Adipose tissue (tissue), 3 donors: Measurements from ENCODE around the gene JAK2. TPM values are rescaled to one million over a fixed set of nuclear protein-coding genes. Genes with fewer than 3 reads are reported as not detected.

Source experiments
- H3K27ac ChIP-seq: one replicate; pipeline ENCODE4 v1.5.1; 2013; ENCODE audit warnings: low read depth, low read length
- WGBS, 3 donors: extraction: QIAGEN DNeasy Blood & Tissue Kit; methylation state at CpG; one replicate each; pipeline ENCODE4 v1.1.7; 2013; 5-methylcytosine and 5-hydroxymethylcytosine counted together
- polyA plus RNA-seq, 3 donors: library from polyadenylated mRNA; stranded (reverse); fragments of 200-250 nt; gene quantifications; one replicate each; pipeline ENCODE4 v1.2.3, GENCODE V29; 2013
- donor health status: healthy with polysubstance abuse.
- donor health status: Bipolar disorder and iron deficiency.
- donor health status: healthy.

JAK2 gene
- polyA plus RNA-seq, 3 donors = 1.9 to 13.7 (median 7.6) TPM

DNA sequence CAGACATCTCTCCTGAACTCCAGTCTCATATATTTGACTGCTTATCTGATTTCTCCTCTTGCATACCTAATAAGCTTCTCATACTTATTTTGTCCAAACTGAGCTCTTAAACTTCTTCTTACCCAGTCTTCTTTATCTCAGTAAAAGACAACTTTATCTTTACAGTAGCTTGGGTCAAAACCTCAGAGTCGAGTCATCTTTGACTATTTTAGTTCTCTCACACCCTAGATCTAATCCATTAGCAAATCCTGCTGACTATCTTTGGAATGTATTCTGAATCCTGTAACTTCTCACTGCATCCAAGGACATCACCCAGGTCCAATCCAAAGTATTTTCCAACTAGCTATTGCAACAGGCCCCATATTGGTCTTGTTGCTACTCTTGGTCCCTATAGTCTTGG, 11.8 kb upstream of the JAK2 start:
- no peak overlapping the region for H3K27ac ChIP-seq
- WGBS, 3 donors = 55 to 69% (median 67%) methylated on average over 1 of the region's 1 CpG

DNA sequence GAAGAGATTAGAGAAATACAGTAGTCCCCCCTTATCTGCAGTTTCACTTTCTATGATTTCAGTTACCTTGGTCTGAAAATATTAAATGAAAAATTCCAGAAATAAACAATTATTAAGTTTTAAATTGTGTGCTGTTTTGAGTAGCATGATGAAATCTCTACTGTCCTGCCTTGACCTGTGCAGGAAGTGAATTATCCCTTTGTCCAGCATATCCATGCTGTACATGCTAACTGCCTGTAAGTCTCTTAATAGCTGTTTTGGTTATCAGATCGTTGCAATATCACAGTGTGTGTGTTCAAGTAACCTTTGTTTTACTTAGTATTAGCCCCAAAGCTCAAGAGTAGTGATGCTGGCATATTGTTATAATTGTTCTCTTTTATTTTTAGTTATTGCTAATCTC, 11.2 kb upstream of the JAK2 start:
- H3K27ac ChIP-seq = no peak overlapping the region
- 32 to 60% (median 44%) methylated on average over 1 of the region's 1 CpG for WGBS, 3 donors

DNA sequence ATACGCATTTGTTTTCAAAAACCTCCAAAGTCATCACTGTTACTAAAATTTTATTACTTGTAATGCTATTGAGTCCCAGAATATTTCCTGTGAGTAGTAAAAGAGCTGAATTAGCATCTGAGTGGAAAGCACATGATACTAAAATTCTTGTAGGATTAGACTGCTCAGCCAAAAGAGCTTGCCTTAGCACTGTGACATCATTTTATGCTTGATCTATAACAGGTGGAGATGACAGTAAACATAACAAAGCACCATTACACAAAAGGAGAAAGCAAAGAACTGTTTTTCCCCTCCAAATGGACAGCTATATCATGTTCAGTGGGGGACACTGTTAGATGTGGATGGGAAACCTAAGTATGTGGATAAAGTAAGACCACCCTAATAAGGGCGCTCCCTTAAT, 5.8 kb upstream of the JAK2 start:
- no peak overlapping the region for H3K27ac ChIP-seq
- WGBS, 3 donors = 83 to 84% (median 84%) methylated on average over 2 of the region's 2 CpGs

DNA sequence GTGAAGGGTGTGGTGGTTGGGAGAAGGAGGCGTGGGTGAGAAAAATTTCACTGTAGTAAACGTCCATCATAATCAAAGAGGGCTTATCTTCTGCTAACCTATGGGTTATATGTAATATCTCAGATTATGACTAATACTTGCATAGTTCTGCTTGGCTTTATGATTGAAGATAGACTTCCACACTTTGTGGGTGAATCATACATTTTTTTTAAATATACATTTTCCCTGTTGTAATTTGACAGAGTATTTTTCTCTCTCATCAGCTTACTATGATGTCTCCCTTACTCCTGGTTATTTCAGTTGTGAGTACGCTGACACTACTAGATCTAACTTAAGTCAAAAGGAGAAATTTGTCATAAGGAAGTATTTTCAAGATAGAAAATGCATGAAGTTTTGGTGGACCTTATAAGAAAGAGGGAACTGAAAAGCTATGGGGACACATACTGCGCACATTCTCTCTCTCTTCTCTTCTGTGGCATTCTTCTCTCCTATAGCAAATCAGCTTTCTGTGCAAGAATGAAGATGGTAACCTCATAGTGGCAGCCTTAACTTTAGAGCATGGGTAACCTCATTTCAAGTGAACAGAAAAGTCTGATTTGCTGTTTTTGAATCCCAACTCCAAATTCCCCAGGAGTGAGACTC, 4.9 kb upstream of the JAK2 start:
- H3K27ac ChIP-seq = no peak overlapping the region
- 74 to 86% (median 80%) methylated on average over 4 of the region's 4 CpGs for WGBS, 3 donors

DNA sequence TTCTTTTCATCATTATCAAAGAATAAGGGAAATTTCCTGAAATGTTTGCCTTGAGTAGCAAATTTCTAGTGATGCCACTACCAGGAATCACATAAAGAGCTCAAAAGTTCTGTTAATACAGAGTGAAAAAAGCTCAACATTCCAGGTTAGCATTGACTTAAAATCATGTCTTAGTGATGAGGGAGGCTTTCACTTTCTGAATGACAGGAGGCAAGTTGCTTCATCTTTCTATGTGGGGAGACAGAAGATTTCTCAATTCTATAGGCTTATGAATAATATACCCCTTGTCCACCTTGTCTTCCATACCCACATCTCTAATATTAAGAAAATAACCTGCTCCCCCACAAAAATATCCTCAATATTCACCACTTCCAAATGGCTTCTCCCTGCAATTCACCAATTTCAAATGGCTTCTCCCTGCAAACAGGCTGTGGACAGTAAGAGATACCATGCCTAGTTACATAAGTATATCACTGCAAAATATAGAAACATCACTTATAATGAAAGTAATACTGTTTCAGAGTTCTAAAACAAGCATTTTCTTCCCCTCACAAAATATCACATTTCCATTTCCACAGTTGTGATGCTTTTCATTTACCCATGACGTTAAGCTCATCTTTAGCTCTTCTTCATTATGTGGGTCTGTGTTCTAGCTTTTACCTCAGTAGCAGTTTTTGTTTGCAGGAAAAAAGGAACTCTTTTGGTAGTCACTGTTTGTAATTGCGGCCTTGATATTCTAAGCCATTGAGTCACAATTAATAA, 2.2 kb upstream of the JAK2 start:
- 83 to 93% (median 84%) methylated on average over 2 of the region's 2 CpGs for WGBS, 3 donors
- no peak overlapping the region for H3K27ac ChIP-seq

DNA sequence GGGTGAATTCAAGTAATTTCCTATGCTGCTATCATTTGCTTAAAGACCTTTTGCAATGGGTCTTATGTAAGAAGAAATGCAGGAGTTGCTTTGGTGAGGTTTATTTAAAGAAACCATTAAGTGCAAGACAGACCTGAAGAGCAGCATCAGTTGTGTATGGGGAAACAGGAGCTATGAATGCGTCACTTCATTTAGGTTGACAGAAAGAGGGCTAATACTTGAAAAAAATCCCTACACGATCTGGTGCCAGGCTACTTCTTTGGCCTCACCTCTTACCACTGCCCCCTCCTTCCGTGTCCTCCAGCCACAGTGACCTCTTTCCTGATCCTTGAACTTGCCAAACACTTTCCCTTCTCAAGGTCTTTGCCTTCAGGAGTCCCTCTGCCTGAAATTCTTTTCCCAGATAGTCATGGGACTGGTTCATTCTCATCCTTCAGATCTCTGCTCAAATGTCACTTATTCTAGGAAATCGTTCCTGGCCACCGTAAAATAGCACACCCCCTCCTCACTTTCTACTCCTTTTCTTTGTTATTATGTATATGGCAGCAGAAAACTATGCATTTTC, 1.4 kb upstream of the JAK2 start:
- WGBS, 3 donors = 36 to 42% (median 41%) methylated on average over 5 of the region's 5 CpGs
- H3K27ac ChIP-seq = no peak overlapping the region

DNA sequence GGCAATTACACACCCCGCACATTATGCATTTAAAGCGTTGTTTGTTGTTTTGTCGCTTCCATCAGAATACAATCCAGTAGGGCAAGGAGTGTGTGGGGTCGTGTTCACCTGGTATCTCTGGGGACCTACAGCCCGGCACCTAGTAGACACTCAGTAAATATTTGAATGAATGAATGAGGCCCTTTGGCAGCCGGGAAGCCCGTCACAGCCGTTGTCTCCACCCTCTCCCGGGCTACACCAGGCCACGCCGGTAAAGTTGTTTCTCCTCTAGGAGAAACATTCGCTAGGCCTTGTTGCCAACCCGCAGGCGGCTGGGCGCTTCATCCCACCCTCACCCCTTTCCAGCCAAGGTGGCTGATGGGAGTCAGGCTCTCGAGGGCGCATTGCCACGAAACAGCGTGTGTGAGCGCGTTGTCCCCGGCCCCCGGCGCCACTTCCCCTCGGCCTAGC, 876 bp upstream of the JAK2 start:
- H3K27ac ChIP-seq = peak overlapping the region; percentile 63
- whole genome bisulfite sequencing, 3 donors = 7 to 8% (median 7%) methylated on average over 25 of the region's 25 CpGs

DNA sequence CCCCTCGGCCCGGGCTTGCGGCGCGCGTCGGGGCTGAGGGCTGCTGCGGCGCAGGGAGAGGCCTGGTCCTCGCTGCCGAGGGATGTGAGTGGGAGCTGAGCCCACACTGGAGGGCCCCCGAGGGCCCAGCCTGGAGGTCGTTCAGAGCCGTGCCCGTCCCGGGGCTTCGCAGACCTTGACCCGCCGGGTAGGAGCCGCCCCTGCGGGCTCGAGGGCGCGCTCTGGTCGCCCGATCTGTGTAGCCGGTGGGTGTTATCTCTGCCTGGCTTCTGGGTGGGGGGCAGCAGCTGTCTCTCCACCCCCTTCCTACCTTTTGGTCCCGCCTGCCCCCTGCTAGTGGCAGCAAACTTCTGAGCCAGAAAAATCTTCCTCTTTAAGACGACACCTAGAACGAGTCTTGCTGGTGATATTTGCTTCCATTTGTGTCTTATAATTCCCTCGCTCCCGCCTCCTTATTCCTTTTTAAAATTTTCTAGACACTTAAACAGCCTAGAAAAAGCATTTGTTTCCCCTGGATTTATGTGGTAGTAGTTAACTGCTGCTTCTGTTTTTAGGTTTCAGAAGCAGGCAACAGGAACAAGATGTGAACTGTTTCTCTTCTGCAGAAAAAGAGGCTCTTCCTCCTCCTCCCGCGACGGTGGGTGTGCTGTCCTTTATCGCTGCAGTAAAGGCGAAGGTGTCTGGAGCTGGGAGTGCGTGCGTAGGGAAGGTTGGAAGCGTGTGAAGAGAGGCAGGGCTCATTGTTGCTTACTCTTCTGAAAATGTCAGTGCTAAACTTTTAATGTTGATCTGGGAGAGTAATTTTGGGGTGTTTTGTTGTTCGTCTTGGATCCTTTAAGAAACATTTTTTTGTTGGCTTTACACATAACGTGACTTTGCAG, 554 bp downstream of the JAK2 start:
- WGBS, 3 donors = 0% methylated on average over 42 of the region's 42 CpGs
- peak overlapping the region; percentile 94 for H3K27ac ChIP-seq

DNA sequence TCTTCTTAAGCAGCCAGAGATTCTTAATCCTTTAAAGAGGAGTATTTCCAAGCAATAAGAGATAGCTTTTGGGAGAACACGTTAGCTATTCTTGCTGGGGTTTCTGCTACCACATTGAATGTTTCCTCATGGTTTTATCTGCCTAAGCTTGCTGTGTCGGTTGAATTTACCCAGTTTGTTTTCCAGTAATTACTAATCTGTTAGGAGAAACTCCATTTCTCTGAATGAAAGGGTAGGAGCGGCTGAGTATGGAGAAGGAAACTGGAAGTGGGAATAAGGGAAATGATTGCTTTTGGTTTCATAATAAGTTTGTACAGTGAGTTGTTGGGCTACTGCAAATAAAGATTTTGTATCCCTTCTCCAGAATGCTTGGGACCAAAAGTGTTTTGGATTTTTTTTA, 1.2 kb downstream of the JAK2 start:
- 1 to 5% (median 1%) methylated on average over 3 of the region's 3 CpGs for WGBS, 3 donors
- no peak overlapping the region for H3K27ac ChIP-seq

DNA sequence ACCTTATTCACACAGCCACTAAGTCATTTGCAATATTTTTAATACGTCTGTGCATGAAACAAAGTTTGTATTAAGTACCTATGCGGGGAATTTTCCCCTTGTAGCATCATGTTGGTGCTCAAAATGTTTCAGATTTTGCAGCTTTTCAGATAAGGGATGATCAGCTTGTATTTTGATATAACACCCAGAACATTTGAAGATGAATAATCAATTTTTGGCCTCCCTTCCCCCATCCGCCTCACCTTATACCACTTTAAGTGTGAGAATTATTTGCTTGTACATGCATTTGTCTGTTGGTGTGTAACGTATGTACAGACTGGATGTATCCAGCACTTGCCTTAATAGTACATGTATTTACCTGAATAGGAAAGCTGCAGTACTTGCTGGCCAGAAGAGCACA, 1.7 kb downstream of the JAK2 start:
- H3K27ac ChIP-seq = no peak overlapping the region
- 77 to 84% (median 78%) methylated on average over 4 of the region's 4 CpGs for WGBS, 3 donors

DNA sequence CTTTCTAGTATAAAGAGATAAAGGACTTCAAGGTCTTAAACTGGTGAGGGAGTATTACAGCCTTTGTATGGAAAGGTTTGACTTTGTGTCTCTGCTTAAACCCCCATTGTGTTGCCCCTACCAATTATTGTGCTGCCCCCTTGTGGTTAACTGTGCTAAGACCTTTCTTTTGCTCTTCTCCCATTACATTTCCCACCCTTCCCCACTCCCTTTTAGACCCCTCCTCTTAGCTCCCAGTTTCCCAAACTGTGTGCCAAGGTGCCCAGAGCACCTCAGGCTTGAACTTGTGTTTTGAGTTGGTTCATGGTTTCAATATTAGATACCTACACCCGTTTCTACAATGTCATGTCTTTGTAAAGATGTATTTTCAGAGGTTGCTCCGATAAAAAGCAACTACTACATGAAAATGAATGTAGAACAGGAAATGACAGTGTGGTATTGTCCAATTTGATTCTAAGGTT, 2.9 kb downstream of the JAK2 start:
- H3K27ac ChIP-seq = no peak overlapping the region

DNA sequence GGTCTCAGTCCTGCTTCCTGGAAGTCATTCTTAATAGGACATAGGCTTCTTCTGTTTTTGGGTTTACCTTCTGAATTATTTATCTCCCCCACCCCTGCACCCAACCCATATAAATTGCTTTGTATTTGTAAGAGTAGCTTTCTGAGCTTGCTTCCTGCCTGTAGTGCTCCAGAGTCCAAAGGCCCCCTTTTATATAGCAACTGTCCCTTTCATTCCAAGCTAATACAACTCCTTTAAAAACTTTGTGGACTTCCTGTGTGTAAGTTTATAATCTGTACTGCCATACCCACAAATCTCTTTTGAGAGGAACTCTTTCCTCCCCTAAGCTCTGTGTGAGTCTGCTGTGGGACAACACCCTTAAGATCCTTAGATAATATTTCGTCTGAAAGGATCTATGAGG, 7.8 kb downstream of the JAK2 start:
- no peak overlapping the region for H3K27ac ChIP-seq
- 78 to 99% (median 92%) methylated on average over 1 of the region's 1 CpG for WGBS, 3 donors

More for the DNA sequence above, 2.9 kb downstream of the JAK2 start:
- WGBS, 3 donors = 11 to 31% (median 24%) methylated on average over 2 of the region's 2 CpGs

DNA sequence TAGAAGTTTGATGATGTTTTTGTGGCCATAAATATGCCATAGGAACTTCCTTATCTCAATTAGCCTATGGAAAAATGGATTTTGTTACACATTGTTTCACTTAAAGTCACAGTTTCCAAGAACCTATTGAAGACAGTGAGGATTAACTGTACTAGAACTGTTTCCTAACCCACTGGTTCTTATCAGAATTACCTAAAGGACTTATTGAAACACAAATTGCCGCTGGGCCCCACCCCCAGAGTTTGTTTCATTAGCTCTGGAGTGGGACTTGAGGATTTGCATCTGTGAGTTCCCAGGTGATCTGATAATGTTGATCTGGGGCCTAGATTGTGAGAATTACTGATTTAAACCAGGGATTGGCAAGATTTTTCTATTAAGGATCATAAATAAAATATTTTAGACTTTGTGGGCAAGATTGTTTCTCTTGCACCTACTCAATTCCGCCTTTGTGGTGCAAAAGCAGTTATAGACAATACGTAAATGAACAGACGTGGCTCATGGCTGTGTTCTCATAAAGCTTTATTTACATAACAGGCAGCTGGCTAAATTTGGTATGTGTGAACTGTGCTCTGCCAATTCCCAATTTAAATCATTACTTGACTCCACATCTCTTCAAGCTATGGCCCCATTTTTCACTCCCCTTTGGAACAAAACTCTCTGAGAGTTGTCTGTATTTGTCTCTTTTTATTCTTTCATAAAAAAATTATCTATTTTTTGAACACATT, 9.3 kb downstream of the JAK2 start:
- WGBS, 3 donors = 73 to 93% (median 84%) methylated on average over 4 of the region's 4 CpGs
- H3K27ac ChIP-seq = no peak overlapping the region

DNA sequence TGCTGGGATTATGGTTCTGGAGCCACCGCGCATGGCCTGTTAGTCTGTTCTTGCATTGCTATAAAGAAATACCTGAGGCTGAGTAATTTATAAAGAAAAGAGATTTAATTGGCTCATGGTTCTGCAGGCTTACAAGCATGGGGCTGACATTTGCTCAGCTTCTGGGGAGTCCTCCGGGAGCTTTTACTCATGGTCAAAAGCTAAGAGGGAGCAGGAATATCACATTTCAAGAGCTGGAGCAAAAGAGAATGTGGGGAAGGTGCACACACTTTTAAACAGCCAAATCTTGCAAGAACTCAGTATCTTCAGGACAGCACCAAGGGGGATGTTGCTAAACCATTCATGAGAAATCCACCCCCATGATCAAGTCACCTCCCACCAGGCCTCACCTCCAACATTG, 12.1 kb downstream of the JAK2 start:
- WGBS, 3 donors = 79 to 95% (median 88%) methylated on average over 3 of the region's 3 CpGs
- H3K27ac ChIP-seq = no peak overlapping the region

DNA sequence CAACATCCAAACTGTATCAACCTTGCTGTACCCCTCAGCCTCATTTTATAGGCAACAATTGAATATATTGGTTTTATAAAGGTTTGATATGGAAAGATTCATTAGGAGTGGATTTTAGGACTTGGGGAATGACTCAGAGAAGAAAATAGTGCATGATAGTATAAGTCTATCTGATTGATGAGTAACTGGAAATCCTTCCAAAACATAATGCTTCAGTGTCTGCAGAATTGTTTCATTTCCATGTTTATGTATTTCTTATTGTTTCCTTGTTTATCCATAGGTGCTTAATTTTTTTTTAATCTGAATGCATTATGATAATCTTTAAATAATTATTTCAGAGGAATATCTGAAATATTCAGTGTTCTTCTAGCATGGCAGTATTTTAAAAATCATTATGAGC, 12.6 kb downstream of the JAK2 start:
- H3K27ac ChIP-seq = no peak overlapping the region

DNA sequence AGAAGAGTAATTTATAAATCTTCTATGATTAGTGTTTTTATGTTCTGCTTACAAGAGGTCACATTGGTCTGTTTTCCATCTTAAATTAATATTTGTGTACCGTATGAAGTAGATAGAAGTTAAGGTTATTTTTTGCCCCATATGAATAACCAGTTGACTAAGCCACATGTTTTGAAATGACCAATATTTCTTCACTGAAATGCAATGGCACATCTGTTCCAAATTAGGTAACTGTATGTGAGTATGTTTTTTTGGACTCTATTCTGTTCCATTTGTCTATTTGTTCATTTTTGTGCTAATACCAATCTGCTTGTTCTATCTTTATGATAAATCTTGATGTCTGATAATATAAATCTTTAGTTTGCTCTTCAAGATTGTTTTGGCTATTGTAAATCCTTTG, 17.7 kb downstream of the JAK2 start:
- H3K27ac ChIP-seq = no peak overlapping the region

DNA sequence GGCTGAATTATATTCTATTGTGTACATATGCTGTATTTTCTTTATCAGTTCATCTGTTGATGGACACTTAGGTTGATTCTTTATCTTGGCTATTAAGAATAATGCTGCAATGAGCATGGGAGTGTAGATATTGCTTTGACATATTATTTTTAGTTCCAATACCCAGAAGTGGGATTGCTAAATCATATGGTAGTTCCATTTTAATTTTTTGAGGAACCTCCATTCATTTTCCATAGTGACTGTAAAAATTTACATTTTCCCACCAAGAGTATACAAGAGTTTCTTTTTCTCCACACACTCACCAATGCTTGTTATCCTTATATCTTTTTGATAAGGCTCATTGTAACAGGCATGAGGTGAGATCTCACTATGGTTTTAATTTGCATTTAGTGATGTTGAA, 19.4 kb downstream of the JAK2 start:
- H3K27ac ChIP-seq = no peak overlapping the region

More for the DNA sequence above, 17.7 kb downstream of the JAK2 start:
- 44 to 89% (median 79%) methylated on average over 1 of the region's 1 CpG for WGBS, 3 donors

DNA sequence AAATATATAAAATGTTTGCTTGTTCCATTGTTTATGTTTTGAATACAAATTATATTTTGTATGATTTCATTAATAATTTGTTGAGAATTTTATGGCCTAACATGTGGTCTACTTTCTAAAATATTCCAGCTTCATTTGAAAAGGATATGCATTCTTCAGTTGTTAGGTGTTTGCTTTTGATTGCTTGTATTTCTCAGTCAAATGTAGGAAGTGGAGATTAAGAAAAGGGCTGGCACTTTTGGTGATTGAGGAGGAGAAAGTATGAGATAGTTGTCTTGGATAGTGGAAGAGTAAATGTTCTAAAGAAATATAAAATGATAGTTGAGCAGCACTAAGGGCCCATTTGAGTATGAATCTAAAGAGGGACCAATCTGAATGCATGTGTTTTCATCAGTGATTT, 23.1 kb downstream of the JAK2 start:
- H3K27ac ChIP-seq = no peak overlapping the region
